Measurements from ENCODE around the gene SRPK2. TPM values are rescaled to one million over a fixed set of nuclear protein-coding genes. Genes with fewer than 3 reads are reported as not detected.

Gene SRPK2
- total and polyA plus RNA-seq, 12 donors, result 10.5 to 40.4 (median 35.1) TPM

- ATAC-seq (no peak), DNase-seq (no peak)
- no peaks in the 10 kb centered on the region for H3K27me3 ChIP-seq
- peaks cover 0 to 4% (median 0%) of the 10 kb centered on the region in 9 donors for H3K36me3 ChIP-seq
- no peak overlapping the region for H3K4me3 ChIP-seq
- intact Hi-C loops (cut with DNase I), result no loop called here
- H3K27ac ChIP-seq, result no peak overlapping the region
- 92 to 94% methylated on average over 4 of the region's 4 CpGs for WGBS, 2 donors
- H3K4me1 ChIP-seq, result peaks cover 0 to 22% (median 4%) of the 10 kb centered on the region in 9 donors
- peaks cover 0 to 4% (median 0%) of the 10 kb centered on the region in 11 donors for H3K9me3 ChIP-seq
- TF ChIP-seq CTCF (IDR thresholded peaks at IDR 0.05), result no peak
Measured at GRCh38 chr7:105218215-105218614, 170.5 kb downstream of the SRPK2 start.

GRCh38 chr7:105216786-105217185, 171.9 kb downstream of the SRPK2 start:
- TF ChIP-seq CTCF (IDR thresholded peaks at IDR 0.05), result no peak
- no peak overlapping the region for H3K27ac ChIP-seq
- H3K4me3 ChIP-seq, result no peak overlapping the region
- DNase-seq, result no peak
- 92 to 95% methylated on average over 3 of the region's 3 CpGs for whole genome bisulfite sequencing, 2 donors
- ATAC-seq, result no peak
- intact Hi-C loops (cut with DNase I), result no loop called here
- H3K9me3 ChIP-seq, result peaks cover 0 to 4% (median 0%) of the 10 kb centered on the region in 11 donors
- peaks cover 0 to 4% (median 0%) of the 10 kb centered on the region in 9 donors for H3K36me3 ChIP-seq
- H3K27me3 ChIP-seq, result no peaks in the 10 kb centered on the region
- peaks cover 0 to 17% (median 3%) of the 10 kb centered on the region in 9 donors for H3K4me1 ChIP-seq

GRCh38 chr7:105215821-105216220, 172.9 kb downstream of the SRPK2 start:
- DNase-seq, result no peak
- Histone ChIP-seq H3K4me3 (no peak overlapping the region), H3K4me1 (peaks cover 3 to 22% (median 8%) of the 10 kb centered on the region in 9 donors), H3K27ac (no peak overlapping the region), H3K27me3 (no peaks in the 10 kb centered on the region), H3K36me3 (peaks cover 0 to 4% (median 0%) of the 10 kb centered on the region in 9 donors), H3K9me3 (peaks cover 0 to 4% (median 0%) of the 10 kb centered on the region in 11 donors)
- ATAC-seq, result no peak
- no peak for TF ChIP-seq CTCF (IDR thresholded peaks at IDR 0.05)
- intact Hi-C loops (cut with DNase I), result no loop called here
- 97 to 98% methylated on average over 1 of the region's 1 CpG for WGBS, 2 donors

- Histone ChIP-seq H3K4me3 (no peak overlapping the region), H3K27me3 (no peaks in the 10 kb centered on the region), H3K9me3 (peaks cover 0 to 4% (median 0%) of the 10 kb centered on the region in 11 donors), H3K27ac (no peak overlapping the region), H3K4me1 (peaks cover 5 to 28% (median 13%) of the 10 kb centered on the region in 9 donors), H3K36me3 (peaks cover 0 to 4% (median 0%) of the 10 kb centered on the region in 9 donors)
- TF ChIP-seq CTCF (IDR thresholded peaks at IDR 0.05), result no peak
- intact Hi-C loops (cut with DNase I), result no loop called here
- ATAC-seq (no peak), DNase-seq (no peak)
- 93% methylated on average over 4 of the region's 4 CpGs for WGBS, 2 donors
Measured at GRCh38 chr7:105215182-105215581, 173.5 kb downstream of the SRPK2 start.

All from heart right ventricle (tissue), 16 donors.